CD1c-positive myeloid dendritic cell (primary cell): ENCODE measurements around the gene DUSP2.

ENCODE experiments used
- DNase-seq: peaks from one replicate; pipeline ENCODE4 v3.0.0-alpha.2; 2016; ENCODE audit errors: extremely low spot score

Gene DUSP2

GRCh38 chr2:96131152-96131812 is 14.0 kb downstream of the DUSP2 start:
- no peak for DNase-seq

GRCh38 chr2:96130483-96130882 is 14.8 kb downstream of the DUSP2 start:
- DNase-seq, result no peak

GRCh38 chr2:96129528-96130120 is 15.6 kb downstream of the DUSP2 start:
- DNase-seq, result no peak

DNA sequence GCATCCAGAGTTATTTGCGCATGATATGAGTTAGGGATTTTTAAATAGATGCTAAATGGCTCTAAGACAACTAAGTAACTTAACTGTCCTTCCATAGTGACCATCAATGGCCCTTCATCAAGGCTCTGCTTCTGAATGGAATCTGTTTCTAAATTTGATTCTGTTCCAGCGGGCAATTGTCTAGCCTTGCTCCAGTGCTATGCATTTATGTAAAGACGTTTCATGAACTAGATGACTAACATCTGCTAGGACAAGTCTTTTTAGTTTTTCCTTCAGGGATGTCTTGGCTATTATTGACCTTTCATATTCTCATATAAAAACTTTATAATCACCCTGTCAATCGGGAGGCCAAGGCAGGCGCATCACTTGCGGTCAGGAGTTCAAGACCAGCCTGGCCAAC is 16.8 kb downstream of the DUSP2 start:
- DNase-seq, result no peak

- peak; percentile 76 for DNase-seq
Observed at GRCh38 chr2:96124406-96125265, 20.6 kb downstream of the DUSP2 start.

- no peak for DNase-seq
Observed at GRCh38 chr2:96123936-96124335, 21.3 kb downstream of the DUSP2 start.

GRCh38 chr2:96123290-96123689 is 21.9 kb downstream of the DUSP2 start:
- DNase-seq, result no peak

DNA sequence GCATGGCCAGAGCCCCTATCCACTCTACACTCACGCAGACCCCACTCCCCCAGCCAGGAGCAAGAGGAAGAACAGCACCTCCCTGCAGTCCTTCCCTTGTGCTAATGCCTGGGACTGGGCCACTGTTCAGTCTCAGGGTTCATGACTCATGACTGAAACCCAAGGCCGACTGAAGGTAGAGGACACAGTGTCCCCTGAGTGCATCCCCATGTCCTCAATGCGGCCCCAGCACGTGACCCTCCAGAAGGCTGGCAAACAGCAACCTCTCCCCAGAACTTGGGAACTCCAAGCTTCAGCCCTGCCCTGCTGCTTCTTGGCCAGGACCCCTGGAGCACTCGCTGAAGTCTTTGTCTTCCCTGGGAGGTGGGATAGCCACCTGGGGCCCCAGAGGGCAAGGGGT is 22.8 kb downstream of the DUSP2 start:
- no peak for DNase-seq

DNA sequence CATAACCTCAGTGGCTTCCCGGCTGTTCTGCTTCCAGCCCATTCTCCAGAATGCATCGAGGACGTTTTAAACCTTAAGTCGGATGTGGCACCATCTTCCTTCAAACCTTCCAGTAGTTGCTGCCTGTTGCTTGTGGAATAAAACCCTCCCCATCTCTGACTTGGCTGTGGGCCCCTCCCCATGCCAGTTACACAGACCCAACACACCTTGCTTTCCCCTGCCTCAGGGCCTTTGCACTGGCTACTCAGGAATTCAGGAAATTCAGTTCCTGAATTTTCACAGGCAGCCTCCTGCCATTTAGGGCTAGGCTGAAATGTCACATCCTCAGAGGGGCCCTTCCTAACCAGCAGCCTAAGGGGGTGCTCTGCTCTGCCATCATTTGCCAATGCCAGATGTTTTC is 23.8 kb downstream of the DUSP2 start:
- DNase-seq, result no peak

DNA sequence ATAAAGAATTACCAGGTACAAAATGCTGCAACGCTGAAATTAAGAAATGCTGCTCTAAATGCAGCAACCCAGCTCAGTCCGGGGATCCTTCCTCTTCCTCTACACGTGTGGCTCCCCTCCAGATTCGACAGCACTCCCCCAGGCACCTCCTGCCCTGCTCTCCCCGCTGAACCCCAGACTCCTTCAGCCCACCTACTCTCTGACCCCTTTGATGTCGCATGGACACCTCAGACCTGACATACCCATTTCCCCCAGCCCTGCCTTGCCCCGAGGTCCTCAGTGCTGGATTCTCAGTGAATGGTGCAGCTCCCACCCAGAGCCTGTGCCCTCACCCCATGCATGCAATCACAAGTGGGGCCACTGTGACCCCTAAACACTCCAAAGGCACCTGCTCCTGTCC is 24.2 kb downstream of the DUSP2 start:
- DNase-seq, result no peak

DNA sequence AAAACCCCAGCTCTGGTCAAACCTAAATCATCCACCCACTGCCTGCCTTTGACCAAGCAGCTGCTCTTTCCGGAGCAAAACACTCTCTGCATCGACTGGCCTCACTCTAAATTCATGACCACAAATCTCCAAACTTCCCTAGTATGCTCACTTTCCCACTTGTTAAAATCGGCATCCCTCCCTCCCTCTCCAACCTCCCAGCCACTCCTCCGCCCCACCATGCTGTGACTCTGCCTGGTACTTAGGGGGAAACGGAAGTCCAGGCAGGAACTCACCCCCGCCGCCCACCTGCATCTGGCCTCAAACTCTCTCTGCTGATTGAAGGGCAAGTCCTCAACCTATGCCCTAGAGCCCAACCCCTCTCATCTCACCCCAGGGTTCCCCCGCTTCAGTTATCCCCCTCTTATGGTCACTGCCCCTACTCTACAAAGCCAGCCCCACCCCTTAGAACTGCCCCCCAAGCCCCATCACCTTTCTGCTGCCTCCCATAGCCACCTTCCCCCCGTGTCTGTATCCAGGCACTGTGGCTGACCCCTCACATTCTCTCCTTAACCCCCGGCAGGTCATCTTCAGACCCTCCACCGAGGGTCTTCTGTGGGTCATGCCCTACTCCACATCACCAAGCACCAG is 25.0 kb downstream of the DUSP2 start:
- DNase-seq, result peak; percentile 85

- no peak for DNase-seq
Observed at GRCh38 chr2:96119389-96119751, 25.9 kb downstream of the DUSP2 start.

DNA sequence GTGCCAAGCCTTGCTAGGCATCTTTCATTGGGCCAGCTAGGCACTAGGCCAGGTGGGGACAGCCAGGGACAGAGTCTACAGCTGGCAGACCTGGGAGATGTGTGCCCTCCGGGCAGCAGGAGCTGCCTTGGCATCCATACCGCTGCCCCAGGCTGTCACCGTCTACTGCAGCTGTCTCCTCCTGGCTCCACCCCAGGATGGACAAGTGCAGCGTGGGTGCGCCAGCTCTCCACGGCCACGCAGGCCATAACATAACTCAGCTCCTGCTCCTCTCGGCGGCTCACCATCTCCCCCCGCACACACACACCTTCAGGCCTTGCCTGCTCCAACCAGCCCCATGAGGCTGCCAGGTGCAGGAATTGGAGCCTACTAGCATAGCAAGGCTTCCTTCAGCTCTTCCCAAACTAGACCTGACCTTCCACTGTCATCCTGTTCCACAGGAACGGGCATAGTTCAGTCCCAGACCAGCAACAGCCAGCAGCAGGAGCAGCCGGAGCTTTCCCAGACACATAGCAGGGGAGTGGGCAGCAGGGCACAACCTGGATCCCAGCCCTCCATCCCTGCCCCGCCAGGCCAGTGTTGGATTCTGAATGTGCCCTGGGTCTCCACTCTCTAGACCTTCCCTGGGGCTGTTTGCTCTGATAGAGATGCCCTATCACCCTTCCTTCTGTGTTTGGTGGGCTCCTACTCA is 26.4 kb downstream of the DUSP2 start:
- no peak for DNase-seq

- DNase-seq, result no peak
Observed at GRCh38 chr2:96117701-96118588, 27.3 kb downstream of the DUSP2 start.

DNA sequence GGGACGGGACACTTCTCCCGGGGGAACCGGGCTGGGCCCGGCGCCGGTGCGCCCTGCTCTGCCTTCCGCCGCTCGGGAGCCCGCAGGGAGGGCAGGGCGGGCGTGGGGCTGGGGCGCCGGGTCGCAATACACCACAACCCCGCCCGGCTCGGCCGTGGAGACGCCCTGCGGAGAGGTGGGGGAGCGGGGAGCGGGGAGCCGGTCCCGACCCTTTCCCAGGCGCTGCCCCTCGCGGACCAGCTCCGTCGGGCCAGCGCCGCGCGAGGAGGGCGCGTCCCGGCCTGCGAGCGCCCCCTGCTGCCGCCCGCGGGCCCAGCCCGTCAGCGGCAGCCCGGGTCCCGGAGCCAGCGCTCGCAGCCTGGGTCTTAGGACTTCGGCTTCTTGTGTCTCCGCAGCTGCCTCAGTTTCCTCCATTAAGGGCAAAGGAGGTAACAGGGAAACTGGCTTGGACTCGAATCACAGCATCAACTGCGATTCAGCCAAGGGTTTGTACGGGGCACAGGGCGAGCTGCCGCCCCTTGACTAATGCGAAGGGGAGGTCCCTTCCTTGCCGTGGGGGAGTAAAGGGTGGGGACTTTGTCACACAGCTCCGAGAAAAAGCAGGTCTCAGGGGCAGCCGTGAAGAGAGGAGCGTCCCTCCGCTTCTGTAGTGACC is 28.2 kb downstream of the DUSP2 start:
- DNase-seq, result peak; percentile 80

GRCh38 chr2:96116424-96116878 is 28.8 kb downstream of the DUSP2 start, which contains the start of gene ADRA2B:
Gene ADRA2B (minus strand): TSS chr2:96116571. CDS start chr2:96116149, 422 bp downstream.
- DNase-seq, result peak; percentile 41

DNA sequence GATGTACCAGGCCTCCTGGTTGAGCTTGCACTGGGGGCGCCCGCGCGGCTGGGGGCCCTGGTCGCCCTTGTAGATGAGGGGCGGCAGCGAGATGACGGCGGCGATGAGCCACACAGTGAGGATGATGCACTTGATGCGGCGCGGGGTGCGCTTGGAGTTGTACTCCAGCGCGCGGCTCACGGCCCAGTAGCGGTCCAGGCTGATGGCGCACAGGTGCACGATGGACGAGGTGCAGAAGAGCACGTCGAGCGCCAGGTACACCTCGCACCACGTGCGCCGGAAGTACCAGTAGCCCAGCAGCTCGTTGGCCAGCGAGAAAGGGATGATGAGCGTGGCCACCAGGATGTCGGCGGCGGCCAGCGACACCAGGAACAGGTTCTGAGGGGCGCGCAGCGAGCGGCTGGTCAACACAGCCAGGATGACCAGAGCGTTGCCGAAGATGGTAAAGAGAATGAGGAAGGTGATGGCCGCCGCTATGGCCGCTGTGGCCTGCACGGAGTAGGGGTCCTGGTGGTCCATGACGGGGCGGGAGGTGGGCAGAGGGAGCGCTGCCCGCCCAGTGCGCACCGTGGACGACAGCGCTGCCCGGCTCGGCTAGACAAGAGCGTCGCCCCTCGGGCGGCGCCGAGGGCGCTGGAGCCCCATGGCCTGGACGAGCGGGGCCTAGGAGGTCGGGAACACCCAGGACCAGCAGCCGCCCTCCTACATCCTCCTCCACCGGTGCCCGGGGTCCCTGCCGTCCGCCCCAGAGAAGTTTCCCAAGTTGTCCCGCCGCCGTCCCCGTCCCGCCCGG is 29.4 kb downstream of the DUSP2 start:
- no peak for DNase-seq

DNA sequence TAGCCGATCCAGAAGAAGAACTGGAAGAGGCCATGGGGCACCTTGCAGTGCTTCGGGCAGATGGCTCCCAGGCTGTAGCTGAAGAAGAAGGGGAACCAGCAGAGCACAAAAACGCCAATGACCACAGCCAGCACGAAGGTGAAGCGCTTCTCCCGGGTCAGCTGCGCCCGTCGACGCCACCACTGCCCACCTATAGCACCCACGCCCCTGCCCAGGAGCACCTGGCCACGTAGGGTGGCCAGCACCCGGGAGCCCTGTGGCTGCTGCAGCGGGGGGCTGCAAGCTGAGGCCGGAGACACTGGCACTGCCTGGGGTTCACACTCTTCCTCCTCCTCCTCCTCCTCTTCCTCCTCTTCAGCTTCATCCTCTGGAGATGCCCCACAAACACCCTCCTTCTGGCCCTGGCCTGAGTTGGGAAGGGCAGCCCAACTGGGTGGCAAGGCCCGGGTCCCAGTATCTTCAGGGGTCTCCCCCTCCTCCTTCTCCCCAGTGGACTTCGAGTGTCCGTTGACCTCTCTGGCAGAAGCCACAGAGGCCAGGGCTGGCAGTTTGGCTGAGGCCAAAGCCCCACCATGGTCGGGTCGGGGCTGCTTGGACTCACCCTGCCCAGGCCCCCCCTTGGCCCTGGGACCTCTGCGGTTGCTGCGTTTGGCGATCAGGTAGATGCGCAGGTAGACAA is 30.2 kb downstream of the DUSP2 start:
- DNase-seq, result no peak

DNA sequence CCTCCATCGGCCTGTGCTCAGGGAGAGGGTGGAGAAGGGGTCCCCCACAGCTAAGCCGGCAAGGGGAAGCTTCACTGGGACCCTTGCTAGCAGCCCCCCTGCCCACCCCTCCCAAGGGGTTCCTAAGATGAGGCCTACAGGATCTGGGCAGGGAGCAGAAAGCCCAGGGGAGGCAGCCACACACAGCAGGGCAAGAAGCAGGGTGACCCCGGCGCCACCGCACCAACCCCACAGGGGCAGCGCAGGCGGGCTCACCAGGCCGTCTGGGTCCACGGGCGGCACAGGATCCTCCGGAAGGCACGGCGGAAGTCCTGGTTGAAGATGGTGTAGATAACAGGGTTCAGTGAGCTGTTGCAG is 30.7 kb downstream of the DUSP2 start:
- no peak for DNase-seq
